Measurements from ENCODE around the gene FLCN.

Gene FLCN

GRCh38 chr17:17170346-17170985 lies 66.5 kb downstream of the FLCN start:
- no peak for DNase-seq (ENCODE audit: low read depth in 1 of 2, low spot score in 1 of 2)
- no peaks in the 10 kb centered on the region for H3K27me3 ChIP-seq (ENCODE audit: insufficient read depth, poor library complexity, severe bottlenecking)
- no peak overlapping the region for H3K27ac ChIP-seq (replicated peaks)
- TF ChIP-seq GABPA (IDR thresholded peaks at IDR 0.05; ENCODE audit: low read depth) (no peak), SPI1 (IDR thresholded peaks at IDR 0.05; ENCODE audit: borderline replicate concordance, low read depth) (no peak), CTCF (IDR thresholded peaks at IDR 0.05; ENCODE audit: insufficient read depth, low read length) (no peak), REST (IDR thresholded peaks at IDR 0.05; ENCODE audit: insufficient replicate concordance, low read depth) (no peak), POLR2AphosphoS5 (IDR thresholded peaks at IDR 0.05; ENCODE audit: low read depth) (no peak)
- H3K4me3 ChIP-seq (replicated peaks; ENCODE audit: insufficient read depth, low read length): no peak overlapping the region

GRCh38 chr17:17169396-17169795 lies 67.6 kb downstream of the FLCN start:
- H3K4me3 ChIP-seq (replicated peaks; ENCODE audit: insufficient read depth, low read length): no peak overlapping the region
- H3K27me3 ChIP-seq (ENCODE audit: insufficient read depth, poor library complexity, severe bottlenecking): no peaks in the 10 kb centered on the region
- DNase-seq (ENCODE audit: low read depth in 1 of 2, low spot score in 1 of 2): no peak
- no peak for TF ChIP-seq SPI1 (IDR thresholded peaks at IDR 0.05; ENCODE audit: borderline replicate concordance, low read depth)
- no peak for TF ChIP-seq GABPA (IDR thresholded peaks at IDR 0.05; ENCODE audit: low read depth)
- TF ChIP-seq REST (IDR thresholded peaks at IDR 0.05; ENCODE audit: insufficient replicate concordance, low read depth): no peak
- TF ChIP-seq POLR2AphosphoS5 (IDR thresholded peaks at IDR 0.05; ENCODE audit: low read depth): no peak
- TF ChIP-seq CTCF (IDR thresholded peaks at IDR 0.05; ENCODE audit: insufficient read depth, low read length): no peak
- no peak overlapping the region for H3K27ac ChIP-seq (replicated peaks)

GRCh38 chr17:17168401-17168800 lies 68.6 kb downstream of the FLCN start:
- no peak overlapping the region for H3K4me3 ChIP-seq (replicated peaks; ENCODE audit: insufficient read depth, low read length)
- no peak for DNase-seq (ENCODE audit: low read depth in 1 of 2, low spot score in 1 of 2)
- TF ChIP-seq CTCF (IDR thresholded peaks at IDR 0.05; ENCODE audit: insufficient read depth, low read length) (no peak), POLR2AphosphoS5 (IDR thresholded peaks at IDR 0.05; ENCODE audit: low read depth) (no peak), REST (IDR thresholded peaks at IDR 0.05; ENCODE audit: insufficient replicate concordance, low read depth) (no peak), SPI1 (IDR thresholded peaks at IDR 0.05; ENCODE audit: borderline replicate concordance, low read depth) (no peak), GABPA (IDR thresholded peaks at IDR 0.05; ENCODE audit: low read depth) (no peak)
- H3K27ac ChIP-seq (replicated peaks): no peak overlapping the region
- H3K27me3 ChIP-seq (ENCODE audit: insufficient read depth, poor library complexity, severe bottlenecking): no peaks in the 10 kb centered on the region
